ENCODE data around the gene C16orf74. TPM values are rescaled to one million over a fixed set of nuclear protein-coding genes. Genes with fewer than 3 reads are reported as not detected.

Gene C16orf74
- 1.8 TPM for polyA plus RNA-seq (ENCODE audit: insufficient read length)

GRCh38 chr16:85750827-85751697, at the start of gene C16orf74:
Gene C16orf74 (minus strand): TSS chr16:85751096. CDS start chr16:85735217, 15,879 bp downstream.
- no peak for DNase-seq

DNA sequence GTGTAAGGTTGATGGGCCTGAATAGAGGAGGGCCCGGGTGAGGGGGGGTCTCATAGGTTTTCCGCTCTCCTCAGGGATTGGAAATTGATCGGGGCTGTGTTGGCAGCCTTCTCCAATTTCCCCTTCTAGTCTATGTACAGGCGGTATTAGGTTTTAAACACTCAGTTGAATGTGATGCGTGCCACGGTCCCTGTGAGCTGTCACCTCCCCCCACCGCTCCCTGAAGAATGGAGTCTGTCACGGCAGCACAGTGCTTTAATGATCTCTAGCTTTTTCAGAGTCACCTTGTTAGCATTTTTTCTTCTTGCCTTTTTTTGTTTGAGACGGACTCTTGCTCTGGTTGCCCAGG, 49.4 kb upstream of the C16orf74 start:
- DNase-seq = no peak

GRCh38 chr16:85799497-85800320, 48.8 kb upstream of the C16orf74 start, which contains the start of the genes COX4I1 and EMC8:
Gene COX4I1 (plus strand): TSS chr16:85799695. CDS start chr16:85801206, 1,511 bp downstream.
Gene EMC8 (minus strand): TSS chr16:85799544. CDS start chr16:85799295, 249 bp downstream.
- peak; percentile 96 for DNase-seq

DNA sequence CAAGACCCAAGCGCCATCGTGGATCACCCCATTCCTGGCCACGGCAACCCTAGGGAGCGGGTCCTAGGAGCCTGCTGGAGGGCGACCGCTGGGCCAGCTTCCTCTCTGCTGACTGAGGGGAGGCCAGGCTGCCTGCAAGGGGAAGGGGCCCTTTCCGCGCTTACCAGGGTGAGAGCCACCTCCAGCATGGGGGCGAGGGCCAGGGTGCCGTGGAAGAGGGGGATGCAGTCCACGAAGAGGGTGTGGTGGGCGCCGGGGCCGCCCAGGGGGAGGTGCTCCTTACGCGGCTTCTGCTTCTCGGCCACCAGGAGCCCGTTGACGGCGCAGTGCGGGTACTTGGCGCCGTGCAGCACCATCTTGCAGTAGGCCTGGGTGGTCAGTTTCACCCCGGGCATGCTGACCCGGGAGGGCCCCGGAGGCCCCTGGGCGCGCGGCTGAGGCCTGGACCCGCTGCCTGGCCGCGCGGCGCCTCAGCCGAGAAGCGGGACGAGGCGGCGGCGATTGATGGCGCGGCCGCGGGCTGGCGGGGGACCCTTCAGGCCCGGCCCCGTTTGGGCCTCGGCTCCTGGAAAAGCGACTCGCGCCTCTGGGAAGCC, 48.1 kb upstream of the C16orf74 start:
- no peak for DNase-seq

DNA sequence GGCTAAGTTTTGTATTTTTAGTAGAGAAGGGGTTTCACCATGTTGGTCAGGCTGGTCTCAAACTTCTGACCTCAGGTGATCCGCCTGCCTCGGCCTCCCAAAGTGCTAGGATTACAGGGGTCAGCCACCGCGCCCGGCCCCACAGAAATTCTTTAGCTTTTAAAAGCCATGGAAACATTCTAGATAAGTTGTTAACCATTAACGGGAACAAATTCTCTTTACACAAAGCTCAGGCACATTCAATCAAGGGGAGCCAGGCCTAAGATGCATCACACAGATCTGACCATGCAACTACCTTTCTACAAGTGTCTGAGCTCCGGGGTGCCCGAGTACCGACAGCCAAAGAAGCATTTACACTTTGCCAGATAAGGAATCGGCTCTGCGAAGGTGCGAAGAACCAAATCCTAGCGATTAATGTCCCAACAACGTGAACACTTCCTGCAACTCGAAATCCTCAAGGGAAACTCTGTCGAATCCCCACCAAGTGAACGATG, 47.4 kb upstream of the C16orf74 start:
- no peak for DNase-seq

DNA sequence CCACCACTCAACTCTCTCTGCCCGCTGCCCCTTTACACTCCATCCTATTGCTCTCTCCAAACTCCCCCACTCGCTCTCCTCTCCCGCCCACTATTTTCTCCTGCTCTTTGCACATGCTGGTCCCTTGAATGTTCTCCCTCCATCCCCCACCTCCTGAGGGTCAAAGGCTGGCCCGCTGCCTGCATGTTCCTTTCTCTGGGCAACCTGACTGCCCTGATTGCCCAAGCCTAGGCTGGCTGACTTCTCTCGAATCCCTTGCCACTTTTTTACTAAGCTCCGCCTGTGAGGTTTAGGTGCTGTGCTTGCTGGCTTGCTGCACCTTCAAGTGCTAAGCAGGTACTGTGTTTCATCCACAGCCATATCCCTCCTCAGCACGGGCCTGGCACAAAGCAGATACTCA, 45.7 kb upstream of the C16orf74 start:
- DNase-seq = no peak

- DNase-seq = no peak
Observed at GRCh38 chr16:85796152-85796551, 45.3 kb upstream of the C16orf74 start.

DNA sequence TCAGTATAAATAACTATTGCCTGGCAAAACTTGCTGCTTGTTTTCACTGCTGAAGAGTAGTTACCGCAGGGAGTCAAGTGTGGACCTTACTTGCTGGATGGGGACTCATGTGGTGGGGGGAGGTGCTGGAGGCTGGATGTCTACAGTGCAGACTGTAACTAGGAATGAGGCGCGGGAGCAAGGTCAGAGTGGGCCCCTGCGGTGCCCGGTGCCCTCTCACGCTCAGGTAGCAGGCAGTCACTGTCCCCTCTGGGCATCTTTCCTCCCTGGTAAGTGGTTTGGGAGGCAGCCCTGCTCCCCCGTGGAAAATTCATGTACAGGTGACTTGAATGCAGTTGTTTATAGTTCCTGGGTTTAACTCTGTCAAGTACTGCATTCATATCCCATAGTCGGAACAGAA, 43.8 kb upstream of the C16orf74 start:
- no peak for DNase-seq

GRCh38 chr16:85793662-85794298, 42.9 kb upstream of the C16orf74 start:
- DNase-seq = no peak

GRCh38 chr16:85789773-85790172, 38.9 kb upstream of the C16orf74 start:
- no peak for DNase-seq

DNA sequence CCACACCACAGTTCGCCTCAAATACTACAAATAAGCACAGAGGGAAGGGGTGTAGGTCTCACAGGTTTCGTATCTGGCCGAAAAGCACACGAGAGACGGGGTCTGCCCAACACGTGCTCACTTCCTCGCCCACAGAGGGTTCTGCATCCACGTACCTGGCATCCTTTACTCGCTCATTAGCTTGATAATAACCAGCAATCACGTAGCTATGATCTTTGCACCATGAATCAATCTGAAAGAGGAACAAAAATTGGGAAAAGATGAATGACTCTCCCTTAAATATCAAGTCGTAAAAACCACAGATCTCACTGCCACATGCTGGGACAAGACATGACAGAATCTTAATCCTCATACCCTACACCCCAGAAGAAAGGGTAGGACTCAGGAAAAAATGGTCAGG, 37.9 kb upstream of the C16orf74 start:
- DNase-seq = no peak

GRCh38 chr16:85785927-85786326, 35.0 kb upstream of the C16orf74 start:
- DNase-seq = no peak

- no peak for DNase-seq
Observed at GRCh38 chr16:85784813-85785212, 33.9 kb upstream of the C16orf74 start.

DNA sequence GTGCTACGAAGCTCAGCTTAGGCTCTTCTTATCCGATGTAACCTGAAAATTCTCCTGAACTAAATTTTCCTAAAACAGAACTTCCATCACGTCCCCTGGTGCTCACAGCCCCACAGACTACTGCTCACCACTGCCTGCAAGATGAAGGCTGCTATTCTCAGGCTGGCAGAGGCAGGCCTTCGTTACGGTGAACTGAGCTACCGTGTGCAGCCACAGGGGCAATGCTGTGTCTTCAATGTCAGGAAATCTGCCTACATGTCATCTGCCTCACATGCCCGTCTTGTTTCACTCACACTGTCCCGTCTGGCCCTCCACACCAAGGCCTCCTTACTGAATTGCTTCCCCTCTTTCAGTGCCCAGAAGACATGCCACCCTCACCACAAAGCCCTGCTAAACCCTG, 32.5 kb upstream of the C16orf74 start:
- no peak for DNase-seq

GRCh38 chr16:85782451-85782850, 31.6 kb upstream of the C16orf74 start:
- no peak for DNase-seq

- DNase-seq = no peak
Observed at GRCh38 chr16:85781695-85782370, 30.9 kb upstream of the C16orf74 start.

DNA sequence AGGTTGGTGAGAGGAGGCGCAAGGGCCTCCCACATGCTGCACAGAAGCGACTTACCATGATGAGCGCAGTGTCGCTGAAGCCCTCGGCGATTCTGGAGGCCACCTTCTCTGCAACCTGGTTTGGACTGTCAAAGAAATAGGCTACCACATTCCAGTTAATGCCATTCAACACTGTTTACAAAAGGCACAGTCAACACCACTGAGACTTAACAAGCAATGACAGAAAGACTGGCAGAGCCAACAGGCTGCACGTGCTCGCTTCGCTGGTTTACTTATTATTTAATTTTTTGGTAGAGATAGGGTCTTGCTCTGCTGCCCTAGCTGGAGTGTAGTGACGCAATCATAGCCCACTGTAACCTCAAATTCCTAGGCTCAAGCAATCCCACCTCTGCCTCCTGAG, 30.3 kb upstream of the C16orf74 start:
- DNase-seq = no peak

GRCh38 chr16:85780281-85780680, 29.4 kb upstream of the C16orf74 start:
- DNase-seq = no peak

- no peak for DNase-seq
Observed at GRCh38 chr16:85778873-85779272, 28.0 kb upstream of the C16orf74 start.

- no peak for DNase-seq
Observed at GRCh38 chr16:85777583-85778310, 26.9 kb upstream of the C16orf74 start.

- no peak for DNase-seq
Observed at GRCh38 chr16:85774811-85775210, 23.9 kb upstream of the C16orf74 start.

All from hindlimb muscle (tissue), 1 donor.